ENCODE measurements around the gene HBQ1.
A peak's percentile ranks its signal among the peaks of the same experiment; 100 is the strongest.
"Not testable (repeated sequence)": the region's sequence is repeated elsewhere in the genome, so short reads cannot be mapped to it uniquely, and the experiment has no call there.

The HBQ1 gene

GRCh38 chr16:176477-177382 is 3.5 kb upstream of the HBQ1 start, which contains the start of gene HBA1:
Gene HBA1 (plus strand): TSS chr16:176680. CDS start chr16:176717, 37 bp downstream.
- not testable (repeated sequence) for DNase-seq (ENCODE audit: low spot score)

DNA sequence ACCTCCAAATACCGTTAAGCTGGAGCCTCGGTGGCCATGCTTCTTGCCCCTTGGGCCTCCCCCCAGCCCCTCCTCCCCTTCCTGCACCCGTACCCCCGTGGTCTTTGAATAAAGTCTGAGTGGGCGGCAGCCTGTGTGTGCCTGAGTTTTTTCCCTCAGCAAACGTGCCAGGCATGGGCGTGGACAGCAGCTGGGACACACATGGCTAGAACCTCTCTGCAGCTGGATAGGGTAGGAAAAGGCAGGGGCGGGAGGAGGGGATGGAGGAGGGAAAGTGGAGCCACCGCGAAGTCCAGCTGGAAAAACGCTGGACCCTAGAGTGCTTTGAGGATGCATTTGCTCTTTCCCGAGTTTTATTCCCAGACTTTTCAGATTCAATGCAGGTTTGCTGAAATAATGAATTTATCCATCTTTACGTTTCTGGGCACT is 2.9 kb upstream of the HBQ1 start:
- DNase-seq (ENCODE audit: low spot score), result no peak

DNA sequence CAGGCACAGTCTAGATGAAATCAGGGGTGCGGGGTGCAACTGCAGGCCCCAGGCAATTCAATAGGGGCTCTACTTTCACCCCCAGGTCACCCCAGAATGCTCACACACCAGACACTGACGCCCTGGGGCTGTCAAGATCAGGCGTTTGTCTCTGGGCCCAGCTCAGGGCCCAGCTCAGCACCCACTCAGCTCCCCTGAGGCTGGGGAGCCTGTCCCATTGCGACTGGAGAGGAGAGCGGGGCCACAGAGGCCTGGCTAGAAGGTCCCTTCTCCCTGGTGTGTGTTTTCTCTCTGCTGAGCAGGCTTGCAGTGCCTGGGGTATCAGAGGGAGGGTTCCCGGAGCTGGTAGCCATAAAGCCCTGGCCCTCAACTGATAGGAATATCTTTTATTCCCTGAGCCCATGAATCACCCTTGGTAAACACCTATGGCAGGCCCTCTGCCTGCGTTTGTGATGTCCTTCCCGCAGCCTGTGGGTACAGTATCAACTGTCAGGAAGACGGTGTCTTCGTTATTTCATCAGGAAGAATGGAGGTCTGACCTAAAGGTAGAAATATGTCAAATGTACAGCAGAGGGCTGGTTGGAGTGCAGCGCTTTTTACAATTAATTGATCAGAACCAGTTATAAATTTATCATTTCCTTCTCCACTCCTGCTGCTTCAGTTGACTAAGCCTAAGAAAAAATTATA is 2.1 kb upstream of the HBQ1 start:
- no peak for DNase-seq (ENCODE audit: low spot score)

GRCh38 chr16:178668-179015 is 1.6 kb upstream of the HBQ1 start:
- DNase-seq (ENCODE audit: low spot score), result no peak

- DNase-seq (ENCODE audit: low spot score), result peak; percentile 4
Measured at GRCh38 chr16:179211-180092, 807 bp upstream of the HBQ1 start.

DNA sequence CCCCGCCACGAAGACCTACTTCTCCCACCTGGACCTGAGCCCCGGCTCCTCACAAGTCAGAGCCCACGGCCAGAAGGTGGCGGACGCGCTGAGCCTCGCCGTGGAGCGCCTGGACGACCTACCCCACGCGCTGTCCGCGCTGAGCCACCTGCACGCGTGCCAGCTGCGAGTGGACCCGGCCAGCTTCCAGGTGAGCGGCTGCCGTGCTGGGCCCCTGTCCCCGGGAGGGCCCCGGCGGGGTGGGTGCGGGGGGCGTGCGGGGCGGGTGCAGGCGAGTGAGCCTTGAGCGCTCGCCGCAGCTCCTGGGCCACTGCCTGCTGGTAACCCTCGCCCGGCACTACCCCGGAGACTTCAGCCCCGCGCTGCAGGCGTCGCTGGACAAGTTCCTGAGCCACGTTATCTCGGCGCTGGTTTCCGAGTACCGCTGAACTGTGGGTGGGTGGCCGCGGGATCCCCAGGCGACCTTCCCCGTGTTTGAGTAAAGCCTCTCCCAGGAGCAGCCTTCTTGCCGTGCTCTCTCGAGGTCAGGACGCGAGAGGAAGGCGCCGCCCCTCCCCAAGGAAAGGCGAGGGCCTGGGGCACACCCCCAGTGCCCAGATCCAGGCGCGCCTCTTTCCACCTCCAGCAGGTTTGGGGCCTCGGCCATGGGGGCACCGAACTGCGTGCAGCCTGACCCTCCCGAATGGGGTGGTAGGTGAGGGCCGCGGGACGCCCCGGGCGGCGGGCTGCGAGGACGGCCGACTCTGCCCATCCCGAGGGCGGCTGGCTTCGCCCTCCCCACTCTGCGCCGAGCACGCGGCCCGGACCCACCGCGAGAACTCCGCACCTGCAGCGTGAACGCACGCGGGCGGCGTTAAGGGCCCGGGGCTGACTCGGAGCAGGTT is 664 bp downstream of the HBQ1 start:
- peak; percentile 93 for DNase-seq (ENCODE audit: low spot score)

- peak; percentile 32 for DNase-seq (ENCODE audit: low spot score)
Measured at GRCh38 chr16:181565-182021, 1.3 kb downstream of the HBQ1 start.

GRCh38 chr16:183005-183404 is 2.7 kb downstream of the HBQ1 start:
- peak; percentile 11 for DNase-seq (ENCODE audit: low spot score)

GRCh38 chr16:185213-185612 is 5.0 kb downstream of the HBQ1 start:
- DNase-seq (ENCODE audit: low spot score), result no peak

- DNase-seq (ENCODE audit: low spot score), result no peak
Measured at GRCh38 chr16:185691-186090, 5.4 kb downstream of the HBQ1 start.

DNA sequence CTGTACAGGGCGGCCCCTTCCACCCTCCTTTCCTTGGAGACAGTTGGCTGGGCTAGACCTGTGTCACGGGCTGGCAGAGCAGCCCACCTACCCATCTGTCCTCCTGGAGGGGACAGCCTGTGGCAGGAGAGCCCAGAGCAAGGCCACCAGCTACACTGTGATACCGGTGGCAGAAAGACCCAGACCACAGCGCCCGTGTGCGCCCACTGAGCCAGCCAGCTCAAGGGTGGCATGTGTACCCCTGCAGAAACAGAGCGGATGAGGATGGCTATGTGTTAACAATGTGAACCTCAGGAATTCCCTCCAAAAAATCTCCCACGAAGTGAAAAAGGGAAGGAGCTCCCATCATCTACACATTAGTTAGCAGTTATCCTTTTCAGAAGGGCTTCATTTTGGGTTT is 7.1 kb downstream of the HBQ1 start:
- DNase-seq (ENCODE audit: low spot score), result no peak

- peak; percentile 17 for DNase-seq (ENCODE audit: low spot score)
Measured at GRCh38 chr16:188674-189073, 8.4 kb downstream of the HBQ1 start.

DNA sequence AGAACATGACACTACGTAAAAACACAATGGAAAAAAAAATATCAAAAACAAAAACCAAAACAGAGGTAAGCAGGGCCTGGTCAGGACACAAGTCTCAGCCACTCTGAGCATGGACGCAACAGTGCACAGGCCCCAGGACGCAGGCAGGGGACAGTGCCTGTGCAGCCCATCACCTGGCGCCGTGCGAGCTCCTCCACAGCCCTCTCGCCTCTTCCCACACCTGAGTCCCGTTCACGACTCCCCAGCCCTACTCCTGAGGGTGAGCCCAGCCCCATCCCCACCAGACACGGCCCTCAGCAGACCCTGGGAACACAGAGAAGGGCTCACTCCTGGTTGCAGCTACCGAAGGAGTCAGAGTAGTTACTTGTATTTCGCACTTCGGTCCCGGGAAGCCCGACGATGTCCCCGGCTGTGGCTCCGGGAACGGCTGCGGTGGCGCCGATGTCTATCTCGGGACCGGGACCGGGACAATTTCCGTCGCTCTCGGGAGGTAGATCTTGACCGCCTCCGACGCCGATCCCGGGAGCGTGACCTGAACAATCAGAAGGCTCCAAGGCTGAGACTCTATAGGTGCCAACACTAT is 9.4 kb downstream of the HBQ1 start:
- DNase-seq (ENCODE audit: low spot score), result no peak

- peak; percentile 15 for DNase-seq (ENCODE audit: low spot score)
Measured at GRCh38 chr16:191831-192230, 11.6 kb downstream of the HBQ1 start.

DNA sequence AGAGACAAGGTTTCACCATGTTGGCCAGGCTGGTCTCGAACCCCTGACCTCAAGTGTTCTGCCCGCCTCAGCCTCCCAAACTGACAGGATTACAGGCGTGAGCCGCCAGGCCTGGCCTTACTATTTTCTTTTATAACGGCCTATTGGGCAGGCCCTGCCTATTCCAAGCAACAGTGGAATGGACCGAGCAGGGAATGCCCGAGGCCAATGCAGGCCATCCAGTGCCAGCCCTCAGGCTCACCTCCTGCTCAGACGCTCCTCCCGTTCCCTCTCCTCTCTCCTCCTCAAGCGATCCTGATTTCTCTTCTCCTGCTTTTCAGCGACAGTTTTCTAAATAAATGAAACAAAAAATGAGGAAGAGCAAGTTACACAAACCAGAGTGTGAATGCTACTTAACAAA is 12.4 kb downstream of the HBQ1 start:
- DNase-seq (ENCODE audit: low spot score), result no peak

DNA sequence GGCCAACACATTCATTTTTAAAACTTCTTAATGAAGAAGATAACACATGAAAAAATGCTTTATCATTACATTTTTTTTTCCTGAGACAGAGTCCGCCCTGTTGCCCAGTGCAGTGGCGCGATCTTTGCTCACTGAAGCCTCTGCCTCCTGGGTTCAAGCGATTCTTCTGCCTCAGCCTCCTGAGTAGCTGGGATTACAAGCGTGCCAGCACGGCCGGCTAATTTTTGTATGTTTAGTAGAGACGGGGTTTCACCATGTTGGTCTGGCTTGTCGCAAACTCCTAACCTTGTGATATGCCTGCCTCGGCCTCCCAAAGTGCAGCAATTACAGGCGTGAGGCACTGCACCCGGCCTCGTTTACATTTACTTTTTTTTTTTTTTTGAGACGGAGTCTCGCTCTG is 13.2 kb downstream of the HBQ1 start:
- no peak for DNase-seq (ENCODE audit: low spot score)

- no peak for DNase-seq (ENCODE audit: low spot score)
Measured at GRCh38 chr16:194516-194915, 14.3 kb downstream of the HBQ1 start.

- DNase-seq (ENCODE audit: low spot score), result no peak
Measured at GRCh38 chr16:200388-200787, 20.1 kb downstream of the HBQ1 start.

GRCh38 chr16:203246-203645 is 23.0 kb downstream of the HBQ1 start:
- no peak for DNase-seq (ENCODE audit: low spot score)

DNA sequence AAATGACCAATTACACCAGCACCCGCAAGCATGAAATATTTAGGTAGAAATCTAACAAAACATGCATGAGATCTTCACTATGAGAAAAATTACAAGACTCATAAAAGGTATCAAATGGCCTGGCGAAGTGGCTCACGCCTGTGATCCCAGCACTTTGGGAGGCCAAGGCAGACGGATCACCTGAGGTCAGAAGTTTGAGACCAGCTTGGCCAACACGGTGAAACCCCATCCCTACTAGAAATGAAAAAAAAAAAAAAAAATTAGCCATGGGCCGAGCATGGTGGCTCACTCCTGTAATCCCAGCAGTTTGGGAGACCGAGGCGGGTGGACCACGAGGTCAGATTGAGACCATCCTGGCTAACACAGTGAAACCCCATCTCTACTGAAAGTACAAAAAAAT is 23.8 kb downstream of the HBQ1 start:
- DNase-seq (ENCODE audit: low spot score), result not testable (repeated sequence)

GRCh38 chr16:209359-209758 is 29.1 kb downstream of the HBQ1 start:
- not testable (repeated sequence) for DNase-seq (ENCODE audit: low spot score)
